Stimulated activated CD8-positive, alpha-beta memory T cell treated with anti-CD3 and anti-CD28 coated beads, Interleukin-4, amount 100 ng/mL, for 1 hour (primary cell): ENCODE data around the gene CCR3.

Experiments used
- DNase-seq, 2 donors: peaks; one replicate each; pipeline ENCODE4 v3.0.0-alpha.2; 2020; ENCODE audit warnings: low read depth in 2 of 2, low spot score in 1 of 2

The CCR3 gene

DNA sequence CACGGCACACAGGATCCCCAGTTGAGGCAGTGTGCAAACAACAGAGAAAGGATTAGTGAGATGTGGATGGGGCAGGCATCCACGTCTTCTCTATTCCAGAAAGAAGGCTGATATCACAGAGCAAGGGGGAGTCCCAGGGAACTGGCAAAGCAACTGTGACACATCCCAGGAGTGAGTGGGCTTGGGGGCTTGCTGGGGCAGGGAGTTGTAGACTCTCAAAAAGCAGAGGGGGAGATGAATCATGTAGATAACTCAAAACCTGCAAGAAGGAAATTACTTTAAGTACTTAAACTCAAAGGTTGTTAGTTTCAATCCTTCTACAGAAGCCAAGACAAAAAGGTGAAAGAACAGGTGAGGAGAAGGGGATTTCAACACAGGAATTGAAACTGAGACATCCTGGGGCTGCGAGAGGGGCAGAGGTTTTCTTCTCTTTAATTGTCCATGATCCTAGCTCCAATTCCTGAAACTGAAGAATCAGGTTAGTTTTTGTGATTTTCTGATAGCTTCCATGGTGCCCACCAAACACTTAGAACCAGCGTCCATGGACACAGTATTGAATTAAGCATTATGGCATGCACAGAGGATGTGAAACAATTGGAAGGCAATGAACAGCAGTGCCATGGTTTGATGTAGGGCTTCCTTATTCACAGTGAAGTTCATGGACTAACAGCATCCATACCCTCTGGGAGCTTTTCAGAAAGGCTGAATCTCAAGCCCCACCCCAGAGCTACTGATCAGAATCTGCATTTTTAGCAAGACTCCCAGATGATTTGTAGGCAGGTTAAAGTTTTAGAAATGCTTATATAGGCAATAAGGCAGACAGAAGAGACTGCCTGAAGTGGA, 52.0 kb downstream of the CCR3 start:
- no peak for DNase-seq

DNA sequence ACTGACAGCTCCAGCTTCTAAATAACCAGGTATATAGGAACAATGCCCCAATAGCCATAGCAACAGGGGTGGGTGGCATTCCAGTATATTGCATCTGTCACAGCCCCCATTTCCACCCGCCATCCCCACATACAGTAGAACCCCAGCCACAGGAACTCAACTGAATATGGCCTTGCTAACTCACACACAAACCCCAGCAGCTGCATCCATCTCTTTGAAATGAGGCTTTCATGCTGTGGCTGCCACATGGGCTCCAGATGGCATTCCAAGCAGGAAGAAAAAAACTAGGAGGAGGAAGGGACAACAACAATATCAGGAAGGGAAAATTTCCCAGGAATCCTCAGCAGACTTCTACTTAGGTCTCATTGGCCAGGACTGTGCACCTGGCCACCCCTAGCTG, 54.6 kb downstream of the CCR3 start:
- DNase-seq, result no peak

DNA sequence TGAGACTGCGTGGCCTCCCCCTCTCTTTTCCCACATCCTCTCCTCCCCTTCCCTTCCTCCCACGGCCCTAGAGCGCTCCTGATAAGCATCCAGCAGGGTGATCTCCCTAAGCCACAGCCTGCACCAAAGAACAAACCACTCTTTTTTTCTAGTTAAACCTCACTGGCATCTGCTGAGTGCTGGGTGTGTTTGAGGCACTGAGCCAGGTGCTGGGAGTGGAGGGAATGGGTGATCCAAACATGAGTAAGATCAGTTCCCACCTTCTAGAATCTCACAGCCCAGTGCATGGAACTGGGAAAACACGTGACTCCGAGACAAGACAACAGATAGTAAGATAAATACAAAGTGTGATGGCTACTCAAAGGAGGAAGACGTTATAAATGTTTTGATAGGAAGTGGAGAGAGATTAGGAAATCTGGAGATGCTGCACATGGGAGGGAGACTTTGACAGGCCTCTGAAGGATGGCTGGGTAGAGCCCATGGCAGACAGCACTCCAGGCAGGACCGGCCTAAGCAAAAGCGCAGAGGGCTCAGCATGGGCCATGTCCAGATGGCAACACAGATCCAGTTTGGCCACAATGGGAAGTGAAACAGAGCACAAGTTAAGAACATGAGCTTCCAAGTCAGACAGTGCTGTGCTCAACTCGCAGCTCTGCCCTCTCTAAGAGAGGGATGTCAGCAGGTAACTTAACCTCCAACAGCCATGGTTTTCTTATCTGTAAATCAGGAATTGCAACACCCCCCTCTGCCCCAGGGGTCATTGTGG, 55.6 kb downstream of the CCR3 start:
- DNase-seq, result no peak

DNA sequence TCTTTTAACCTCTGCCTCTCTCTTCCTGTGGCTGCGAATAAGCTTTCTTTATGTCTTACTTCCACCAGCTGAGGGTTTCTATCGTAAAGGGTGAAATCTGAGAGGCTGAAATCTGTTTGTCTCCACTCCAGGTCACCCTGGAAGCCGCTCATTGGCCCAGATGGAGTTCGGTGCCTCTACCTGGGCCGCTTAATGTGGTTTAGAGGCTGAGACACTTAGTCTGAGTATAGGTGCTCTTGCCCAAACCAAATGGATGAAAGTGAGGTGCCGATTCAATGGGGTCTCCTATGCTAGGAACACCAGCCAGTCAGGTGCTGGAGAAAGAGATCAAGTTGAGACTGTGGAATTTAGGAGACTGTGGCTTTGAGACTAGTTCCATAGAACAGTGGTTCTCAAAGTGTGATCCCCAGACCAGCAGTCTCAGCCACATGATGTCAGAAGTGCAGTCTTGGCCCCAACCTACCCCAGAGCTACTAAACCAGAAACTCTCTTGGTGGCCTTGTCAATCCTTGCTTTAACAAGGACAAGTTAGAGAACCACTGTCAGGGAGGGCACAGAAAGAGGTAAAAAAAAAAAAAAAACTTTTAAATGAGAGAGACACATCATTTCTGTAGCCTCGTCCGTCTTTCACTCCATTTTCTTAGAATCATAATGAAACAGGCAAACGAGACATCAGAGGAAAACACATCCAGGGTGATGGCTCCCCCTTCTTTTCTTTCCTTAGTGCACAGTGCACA, 56.8 kb downstream of the CCR3 start:
- no peak for DNase-seq

DNA sequence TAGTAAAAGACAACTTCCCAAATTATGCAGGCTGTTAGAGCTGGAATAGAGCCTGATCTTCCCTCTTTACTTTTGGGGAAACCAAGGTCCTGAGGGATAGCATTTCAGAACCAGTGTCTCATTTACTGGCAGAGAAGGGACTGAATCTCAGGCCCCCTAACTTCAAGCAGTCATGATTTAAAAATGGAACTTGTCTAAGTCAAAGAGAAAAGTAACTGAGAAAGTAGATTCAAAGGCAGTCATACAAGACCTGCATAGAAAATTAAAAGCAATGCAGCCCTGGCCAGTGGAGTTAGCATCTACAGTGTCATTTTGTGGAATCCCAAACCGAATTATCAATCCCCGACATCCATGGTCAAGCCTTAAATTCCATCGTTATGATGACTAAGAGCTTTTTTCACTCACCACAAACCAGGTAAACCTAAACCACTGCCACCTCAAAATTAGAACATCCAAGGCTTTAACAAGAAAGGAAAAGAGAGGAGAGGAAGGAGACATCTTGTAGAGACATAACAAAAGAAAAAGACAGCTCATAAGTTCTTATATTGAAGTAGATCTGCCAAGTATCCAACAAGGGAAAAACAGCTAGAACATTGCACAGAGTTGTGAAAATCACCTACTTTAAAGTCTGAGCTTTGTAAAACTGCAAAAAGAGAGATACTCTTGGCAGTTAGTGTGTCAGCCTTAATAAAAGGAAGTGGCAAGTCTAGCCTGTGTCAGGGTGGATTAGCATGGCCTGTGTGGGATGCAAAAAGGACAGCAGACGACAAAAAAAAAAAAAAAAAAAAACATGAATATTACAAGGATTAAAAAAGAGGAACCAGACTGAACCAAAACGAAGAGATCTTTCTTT, 57.6 kb downstream of the CCR3 start:
- DNase-seq, result no peak

DNA sequence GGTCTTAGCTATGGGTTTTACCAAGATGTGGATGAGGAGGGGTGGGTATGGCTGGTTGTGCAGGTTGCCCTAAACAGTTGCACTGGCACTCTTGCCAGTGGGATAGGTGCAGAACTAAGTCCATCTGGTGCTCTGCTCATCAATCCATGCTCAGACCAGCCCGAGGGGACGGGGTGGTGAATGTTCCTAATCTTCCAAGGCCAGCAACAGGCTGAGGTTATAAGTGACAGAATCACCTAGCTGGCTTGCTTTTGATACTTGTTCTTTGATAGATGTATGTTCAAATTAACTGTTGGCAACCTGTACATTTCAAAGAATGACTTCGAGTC, 58.2 kb downstream of the CCR3 start:
- no peak for DNase-seq

DNA sequence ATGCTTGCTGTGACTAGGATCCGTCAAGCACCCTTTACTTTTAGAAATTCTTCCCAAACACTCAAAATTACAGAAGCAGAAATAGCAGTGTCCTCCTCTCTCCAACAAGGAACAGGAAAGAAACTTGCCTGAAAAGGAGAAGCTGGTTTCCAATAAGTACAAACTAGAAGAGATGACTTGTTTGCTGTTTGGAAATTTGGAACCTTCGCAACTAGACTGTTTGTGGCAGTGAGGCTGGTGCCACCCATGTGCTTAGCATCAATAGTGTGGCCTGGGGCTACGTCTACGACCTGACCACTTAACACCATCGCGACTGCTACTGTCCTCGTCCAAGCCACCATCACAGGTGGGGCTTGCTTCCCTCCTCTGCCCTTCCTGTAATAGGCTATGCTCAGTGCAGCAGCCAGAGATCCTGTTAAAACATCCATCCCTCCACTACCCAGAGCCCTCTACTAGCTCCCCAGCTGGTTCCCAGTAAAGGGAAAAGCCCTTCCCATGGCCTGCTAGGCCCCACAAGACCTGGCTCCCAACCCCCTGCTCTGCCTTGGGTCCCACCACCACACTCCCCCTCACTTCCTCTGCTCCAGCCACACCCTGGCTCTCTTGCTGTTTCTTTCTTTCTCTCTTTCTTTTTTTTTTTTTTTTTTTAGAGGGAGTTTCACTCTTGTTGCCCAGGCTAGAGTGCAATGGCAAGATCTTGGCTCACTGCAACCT, 59.0 kb downstream of the CCR3 start:
- DNase-seq, result no peak

DNA sequence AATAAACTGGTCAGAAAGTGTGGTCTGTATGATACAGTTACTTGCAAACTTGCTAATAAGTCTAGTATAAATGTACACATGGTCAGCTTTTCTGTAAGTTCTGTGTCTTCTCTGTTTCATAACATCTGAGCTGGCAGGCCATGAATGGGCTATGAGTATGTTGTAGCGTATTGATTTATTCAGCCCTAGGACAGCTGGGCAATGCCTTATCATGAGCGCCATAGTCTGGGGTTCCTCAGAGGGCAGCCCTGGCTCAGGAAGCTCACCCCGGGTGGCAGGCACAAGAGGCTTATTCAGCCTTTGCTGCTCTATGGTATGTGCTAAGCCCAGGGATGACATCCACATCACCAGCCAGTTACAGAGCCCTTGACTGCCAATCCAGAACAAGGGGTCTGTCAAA, 61.0 kb downstream of the CCR3 start:
- DNase-seq, result no peak

DNA sequence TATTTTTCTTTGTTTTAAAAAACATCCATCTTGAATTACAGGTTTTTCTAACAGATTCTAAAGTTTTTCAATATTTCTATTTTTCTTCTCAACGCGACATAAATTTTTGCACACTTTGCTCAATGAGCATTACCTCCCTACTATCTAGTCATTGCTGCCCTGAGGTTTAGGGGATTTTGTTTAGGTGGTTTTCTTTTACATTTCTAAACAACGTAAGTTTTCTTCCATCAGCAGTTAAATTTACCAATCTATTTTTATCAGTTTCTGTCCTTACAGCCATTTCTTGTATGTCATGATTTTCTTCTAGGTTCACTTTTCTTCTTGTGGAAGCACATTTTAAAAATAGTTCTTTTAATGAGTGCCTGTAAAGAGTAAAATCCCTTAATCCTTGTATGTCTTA, 62.5 kb downstream of the CCR3 start:
- DNase-seq, result no peak

DNA sequence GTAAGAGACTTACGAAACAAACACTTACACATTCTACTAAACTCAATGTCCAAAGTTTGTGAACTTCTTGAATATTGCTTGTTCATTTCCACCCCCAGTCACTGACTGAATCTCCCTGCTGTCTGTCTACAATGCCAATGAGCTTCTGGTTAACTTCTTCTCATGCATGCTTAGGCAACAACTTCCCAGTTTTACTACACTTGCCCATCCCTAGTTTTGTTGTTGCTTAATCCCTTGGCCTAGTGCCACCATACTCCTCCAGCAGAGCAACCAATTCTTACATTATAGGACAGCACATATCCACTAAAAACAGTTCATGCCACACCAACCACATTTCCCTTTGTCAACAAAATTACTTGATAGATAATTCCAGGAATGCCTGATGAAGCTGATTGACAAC, 70.7 kb downstream of the CCR3 start:
- DNase-seq, result no peak

DNA sequence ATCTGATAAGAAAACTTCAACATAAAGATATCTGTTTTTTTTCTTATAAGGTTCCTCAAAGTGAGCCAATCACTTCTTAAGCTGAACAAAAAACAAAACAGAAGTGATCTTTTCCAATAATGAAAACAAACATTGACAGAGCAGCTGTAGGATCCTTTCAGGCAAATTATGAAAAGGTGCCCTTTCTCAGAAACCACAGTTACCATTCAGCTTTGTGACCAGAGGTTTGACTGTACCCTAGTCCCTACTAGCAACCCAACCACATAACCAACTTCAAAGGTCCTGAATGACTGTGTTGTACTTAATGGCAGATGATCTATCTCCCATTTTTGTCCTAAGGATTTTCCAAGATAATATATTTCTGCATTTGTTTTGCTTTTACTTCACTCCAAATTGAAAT, 72.3 kb downstream of the CCR3 start:
- no peak for DNase-seq

DNA sequence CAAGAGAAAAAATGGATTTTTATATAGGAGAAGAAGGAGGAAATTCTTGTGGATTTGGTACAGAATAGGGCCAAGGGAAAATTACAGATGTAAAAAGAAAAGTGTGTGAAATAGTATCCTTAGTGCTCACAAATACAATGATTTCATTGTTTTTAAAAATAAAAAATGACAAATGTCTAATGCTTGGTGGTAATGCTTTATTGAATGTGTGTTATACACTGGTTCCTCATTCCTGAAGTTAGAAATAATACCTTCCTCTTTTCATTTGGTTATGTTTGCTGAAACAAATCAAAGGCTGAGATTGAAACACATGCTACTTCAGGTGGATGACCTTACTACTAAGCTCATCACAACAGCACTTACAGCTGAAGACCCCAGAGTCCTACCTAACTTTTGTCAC, 73.9 kb downstream of the CCR3 start:
- no peak for DNase-seq
